Keratinocyte (primary cell): ENCODE data around the gene TFF3.

Experiments used
- CTCF ChIP-seq, 3 experiments: IDR thresholded peaks in 1 of 3; conservative IDR thresholded peaks in 1 of 3; optimal IDR thresholded peaks in 1 of 3; 2 replicates in 2 of 3; 3 replicates in 1 of 3; pipeline versions ENCODE3 to v1.5.1; 2011; ENCODE audit warnings: low read length in 3 of 3, mild to moderate bottlenecking in 3 of 3, moderate library complexity in 2 of 3, control low read depth in 1 of 3, inconsistent platforms in 1 of 3; ENCODE audit not compliant: insufficient read depth in 2 of 3; ENCODE audit errors: extremely low read depth in 1 of 3
- EZH2 ChIP-seq: IDR thresholded peaks from one replicate; pipeline ENCODE4 v1.6.1; 2012; ENCODE audit warnings: inconsistent platforms, mild to moderate bottlenecking, low read length, moderate library complexity

GRCh38 chr21:42302794-42303193 lies 12.4 kb downstream of the TFF3 start:
- TF ChIP-seq CTCF (optimal IDR thresholded peaks at IDR 0.05 in 1 of 3, IDR thresholded peaks at IDR 0.05 in 1 of 3, conservative IDR thresholded peaks at IDR 0.05 in 1 of 3; ENCODE audit: extremely low read depth in 1 of 3, insufficient read depth in 2 of 3, low read length in 3 of 3): no peak
- no peak for TF ChIP-seq EZH2
